Neural cell (in vitro differentiated cells): ENCODE data around the gene GPI. TPM values are rescaled to one million over a fixed set of nuclear protein-coding genes. Genes with fewer than 3 reads are reported as not detected.

Experiments
- H2AFZ ChIP-seq: fragments of 200-600, 300-800 bp; sonication (generic), shearing (Covaris generic); 2 replicates; pipeline ENCODE4 v1.6.0; 2014; ENCODE audit warnings: low read depth, mild to moderate bottlenecking, antibody characterized with exemption, low read length, moderate library complexity
- H3F3A ChIP-seq: fragments of 200-600 bp; shearing (Covaris generic); 2 replicates; pipeline ENCODE4 v1.6.1; 2016; ENCODE audit warnings: mild to moderate bottlenecking, moderate library complexity, mixed read lengths, antibody characterized with exemption, low read length; ENCODE audit not compliant: insufficient read depth, poor library complexity, severe bottlenecking
- H3K27ac ChIP-seq: fragments of 200-600, 300-800 bp; sonication (generic), shearing (Covaris generic); 2 replicates; pipeline ENCODE4 v1.5.1; 2014; ENCODE audit warnings: mild to moderate bottlenecking, low read length, moderate library complexity
- H3K27me3 ChIP-seq: fragments of 300-800, 200-600 bp; sonication (generic), shearing (Covaris generic); 2 replicates; pipeline ENCODE4 v1.6.0; 2014; ENCODE audit warnings: mild to moderate bottlenecking, low read depth, low read length, moderate library complexity; ENCODE audit not compliant: insufficient read depth
- H3K36me3 ChIP-seq: fragments of 300-800, 200-600 bp; sonication (generic), shearing (Covaris generic); 2 replicates; pipeline ENCODE4 v1.5.1; 2014; ENCODE audit warnings: mild to moderate bottlenecking, antibody characterized with exemption, low read length, moderate library complexity; ENCODE audit not compliant: insufficient read depth
- H3K4me2 ChIP-seq: fragments of 300-800, 200-600 bp; sonication (generic), shearing (Covaris generic); 2 replicates; pipeline ENCODE4 v1.6.0; 2014; ENCODE audit warnings: mild to moderate bottlenecking, low read length
- H3K4me3 ChIP-seq: fragments of 300-800, 200-600 bp; sonication (generic), shearing (Covaris generic); 2 replicates; pipeline ENCODE4 v1.5.1; 2014; ENCODE audit warnings: mild to moderate bottlenecking, low read length, moderate library complexity
- H3K79me2 ChIP-seq: fragments of 200-600 bp; shearing (Covaris generic); replicated peaks from 2 replicates; pipeline ENCODE4 v1.6.0; 2014; ENCODE audit warnings: mild to moderate bottlenecking, low read length, moderate library complexity; ENCODE audit not compliant: insufficient read depth
- H3K9ac ChIP-seq: fragments of 300-800, 200-600 bp; sonication (generic), shearing (Covaris generic); 2 replicates; pipeline ENCODE4 v1.6.1; 2016; ENCODE audit warnings: mild to moderate bottlenecking, low read length, mixed read lengths
- H3K9me2 ChIP-seq: fragments of 200-600 bp; shearing (Covaris generic); 2 replicates; pipeline ENCODE4 v1.6.1; 2016; ENCODE audit warnings: mild to moderate bottlenecking, low read length, mixed read lengths; ENCODE audit not compliant: insufficient read depth
- H3K9me3 ChIP-seq: fragments of 200-600, 300-800 bp; sonication (generic), shearing (Covaris generic); 2 replicates; pipeline ENCODE4 v1.6.1; 2016; ENCODE audit warnings: mild to moderate bottlenecking, mixed run types, low read length, moderate library complexity, mixed read lengths
- H4K20me1 ChIP-seq: fragments of 200-600 bp; shearing (Covaris generic); 2 replicates; pipeline ENCODE4 v1.6.1; 2016; ENCODE audit warnings: mild to moderate bottlenecking, mixed run types; ENCODE audit not compliant: insufficient read depth
- EP300 ChIP-seq: fragments of 450-650 bp; conservative IDR thresholded peaks from 2 replicates; pipeline ENCODE4 v1.6.1; 2014; ENCODE audit warnings: antibody characterized with exemption, mild to moderate bottlenecking, moderate library complexity; ENCODE audit not compliant: poor library complexity, severe bottlenecking
- EZH2 ChIP-seq: fragments of 200-600, 300-800 bp; shearing (Covaris generic), sonication (generic); IDR thresholded peaks from 2 replicates; pipeline ENCODE4 v1.6.1; 2014; ENCODE audit warnings: antibody characterized with exemption, low read length, borderline replicate concordance, mild to moderate bottlenecking; ENCODE audit not compliant: insufficient read depth, poor library complexity, severe bottlenecking
- MXI1 ChIP-seq: fragments of 450-650 bp; conservative IDR thresholded peaks from 2 replicates; pipeline ENCODE4 v1.6.1; 2014; ENCODE audit warnings: antibody characterized with exemption, mild to moderate bottlenecking; ENCODE audit not compliant: poor library complexity, severe bottlenecking
- POLR2AphosphoS5 ChIP-seq: IDR thresholded peaks from 2 replicates; pipeline ENCODE4 v1.6.1; 2012
- RAD21 ChIP-seq: fragments of 450-650 bp; conservative IDR thresholded peaks from 2 replicates; pipeline ENCODE4 v1.6.1; 2014; ENCODE audit warnings: antibody characterized with exemption, mild to moderate bottlenecking, moderate library complexity
- SMC3 ChIP-seq: fragments of 450-650 bp; conservative IDR thresholded peaks from 2 replicates; pipeline ENCODE4 v1.6.1; 2014; ENCODE audit warnings: antibody characterized with exemption, mild to moderate bottlenecking, moderate library complexity; ENCODE audit not compliant: poor library complexity
- TAF1 ChIP-seq: IDR thresholded peaks from 2 replicates; pipeline ENCODE4 v1.6.1; 2012; ENCODE audit warnings: low read depth
- polyA plus RNA-seq: library from polyadenylated mRNA; depleted of rRNA; stranded (reverse); fragments of >200 nt; gene quantifications from 2 replicates; pipeline ENCODE4 v1.2.3, GENCODE V29; 2014
- TF ChIP-seq, protein P1 (sequence below): IDR thresholded peaks from 2 replicates; pipeline ENCODE4 v1.6.1; 2012; ENCODE audit warnings: borderline replicate concordance
- TF ChIP-seq, protein P2 (sequence below): fragments of 450-650 bp; IDR thresholded peaks from 2 replicates; pipeline ENCODE4 v1.5.1; 2014; ENCODE audit warnings: antibody characterized with exemption, mild to moderate bottlenecking, moderate library complexity; ENCODE audit not compliant: poor library complexity, severe bottlenecking

GPI gene
- polyA plus RNA-seq, 1 donor from 2014 or later, result 113 TPM

DNA sequence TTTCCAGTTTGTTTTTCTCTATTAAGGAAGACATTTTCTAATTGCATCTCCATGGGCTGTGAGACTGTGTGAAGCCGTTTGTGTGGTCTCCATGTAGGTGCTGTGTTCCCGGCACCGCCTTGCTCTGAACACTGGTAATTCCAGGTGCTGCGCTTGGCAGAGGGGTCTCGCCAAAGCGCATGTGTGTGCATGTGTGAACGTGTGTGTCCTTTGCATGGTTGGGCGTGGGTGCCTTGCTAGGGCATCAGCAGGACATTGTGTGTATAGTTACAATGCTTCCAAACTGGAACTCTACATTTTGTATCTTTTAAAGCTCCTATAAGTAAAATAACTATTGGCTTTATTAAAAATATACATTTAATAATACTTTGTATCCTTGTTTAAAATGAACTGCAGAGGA lies 9.8 kb upstream of the GPI start:
- H2AFZ ChIP-seq, result no peak overlapping the region
- H3K4me3 ChIP-seq, result no peak overlapping the region
- H3K9ac ChIP-seq, result no peak overlapping the region
- no peaks in the 10 kb centered on the region for H3F3A ChIP-seq
- H3K4me2 ChIP-seq, result no peak overlapping the region
- no peaks in the 10 kb centered on the region for H3K9me3 ChIP-seq
- TF ChIP-seq MXI1 (no peak), TAF1 (no peak), SMC3 (no peak), POLR2AphosphoS5 (no peak), EZH2 (no peak), RAD21 (no peak), EP300 (no peak)
- TF ChIP-seq, protein P1, sequence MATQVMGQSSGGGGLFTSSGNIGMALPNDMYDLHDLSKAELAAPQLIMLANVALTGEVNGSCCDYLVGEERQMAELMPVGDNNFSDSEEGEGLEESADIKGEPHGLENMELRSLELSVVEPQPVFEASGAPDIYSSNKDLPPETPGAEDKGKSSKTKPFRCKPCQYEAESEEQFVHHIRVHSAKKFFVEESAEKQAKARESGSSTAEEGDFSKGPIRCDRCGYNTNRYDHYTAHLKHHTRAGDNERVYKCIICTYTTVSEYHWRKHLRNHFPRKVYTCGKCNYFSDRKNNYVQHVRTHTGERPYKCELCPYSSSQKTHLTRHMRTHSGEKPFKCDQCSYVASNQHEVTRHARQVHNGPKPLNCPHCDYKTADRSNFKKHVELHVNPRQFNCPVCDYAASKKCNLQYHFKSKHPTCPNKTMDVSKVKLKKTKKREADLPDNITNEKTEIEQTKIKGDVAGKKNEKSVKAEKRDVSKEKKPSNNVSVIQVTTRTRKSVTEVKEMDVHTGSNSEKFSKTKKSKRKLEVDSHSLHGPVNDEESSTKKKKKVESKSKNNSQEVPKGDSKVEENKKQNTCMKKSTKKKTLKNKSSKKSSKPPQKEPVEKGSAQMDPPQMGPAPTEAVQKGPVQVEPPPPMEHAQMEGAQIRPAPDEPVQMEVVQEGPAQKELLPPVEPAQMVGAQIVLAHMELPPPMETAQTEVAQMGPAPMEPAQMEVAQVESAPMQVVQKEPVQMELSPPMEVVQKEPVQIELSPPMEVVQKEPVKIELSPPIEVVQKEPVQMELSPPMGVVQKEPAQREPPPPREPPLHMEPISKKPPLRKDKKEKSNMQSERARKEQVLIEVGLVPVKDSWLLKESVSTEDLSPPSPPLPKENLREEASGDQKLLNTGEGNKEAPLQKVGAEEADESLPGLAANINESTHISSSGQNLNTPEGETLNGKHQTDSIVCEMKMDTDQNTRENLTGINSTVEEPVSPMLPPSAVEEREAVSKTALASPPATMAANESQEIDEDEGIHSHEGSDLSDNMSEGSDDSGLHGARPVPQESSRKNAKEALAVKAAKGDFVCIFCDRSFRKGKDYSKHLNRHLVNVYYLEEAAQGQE, result no peak
- TF ChIP-seq, protein P2, sequence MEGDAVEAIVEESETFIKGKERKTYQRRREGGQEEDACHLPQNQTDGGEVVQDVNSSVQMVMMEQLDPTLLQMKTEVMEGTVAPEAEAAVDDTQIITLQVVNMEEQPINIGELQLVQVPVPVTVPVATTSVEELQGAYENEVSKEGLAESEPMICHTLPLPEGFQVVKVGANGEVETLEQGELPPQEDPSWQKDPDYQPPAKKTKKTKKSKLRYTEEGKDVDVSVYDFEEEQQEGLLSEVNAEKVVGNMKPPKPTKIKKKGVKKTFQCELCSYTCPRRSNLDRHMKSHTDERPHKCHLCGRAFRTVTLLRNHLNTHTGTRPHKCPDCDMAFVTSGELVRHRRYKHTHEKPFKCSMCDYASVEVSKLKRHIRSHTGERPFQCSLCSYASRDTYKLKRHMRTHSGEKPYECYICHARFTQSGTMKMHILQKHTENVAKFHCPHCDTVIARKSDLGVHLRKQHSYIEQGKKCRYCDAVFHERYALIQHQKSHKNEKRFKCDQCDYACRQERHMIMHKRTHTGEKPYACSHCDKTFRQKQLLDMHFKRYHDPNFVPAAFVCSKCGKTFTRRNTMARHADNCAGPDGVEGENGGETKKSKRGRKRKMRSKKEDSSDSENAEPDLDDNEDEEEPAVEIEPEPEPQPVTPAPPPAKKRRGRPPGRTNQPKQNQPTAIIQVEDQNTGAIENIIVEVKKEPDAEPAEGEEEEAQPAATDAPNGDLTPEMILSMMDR, result no peak
- no peaks in the 10 kb centered on the region for H4K20me1 ChIP-seq
- H3K36me3 ChIP-seq, result no peaks in the 10 kb centered on the region
- no peak overlapping the region for H3K27ac ChIP-seq
- H3K79me2 ChIP-seq, result no peaks in the 10 kb centered on the region
- no peaks in the 10 kb centered on the region for H3K27me3 ChIP-seq
- no peaks in the 10 kb centered on the region for H3K9me2 ChIP-seq

DNA sequence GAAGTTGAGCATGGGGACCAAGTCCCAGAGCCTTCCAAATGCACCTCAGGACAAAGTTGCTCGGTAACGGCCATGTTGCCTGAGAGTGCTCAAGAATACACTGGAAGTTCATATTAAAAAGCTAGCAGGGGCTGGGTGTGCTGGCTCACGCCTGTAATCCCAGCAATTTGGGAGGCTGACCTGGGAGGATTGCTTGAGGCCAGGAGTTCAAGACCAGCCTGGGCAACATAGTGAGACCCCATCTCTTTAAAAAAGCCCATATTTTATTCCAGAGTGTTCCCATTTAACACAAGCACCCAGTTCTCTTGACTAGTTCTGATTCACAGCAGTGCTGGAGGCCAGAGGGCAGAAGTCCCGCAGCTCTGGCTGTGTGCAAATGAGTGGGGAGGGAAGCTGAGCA lies 8.1 kb upstream of the GPI start:
- Histone ChIP-seq H2AFZ (no peak overlapping the region), H3K9ac (no peak overlapping the region), H3K4me2 (no peak overlapping the region), H3K9me3 (no peaks in the 10 kb centered on the region), H3K27ac (no peak overlapping the region), H3K79me2 (no peaks in the 10 kb centered on the region), H3K4me3 (no peak overlapping the region), H3K36me3 (no peaks in the 10 kb centered on the region), H3F3A (no peaks in the 10 kb centered on the region), H3K9me2 (no peaks in the 10 kb centered on the region), H3K27me3 (no peaks in the 10 kb centered on the region), H4K20me1 (no peaks in the 10 kb centered on the region)
- no peak for TF ChIP-seq TAF1
- TF ChIP-seq, protein P1, result no peak
- no peak for TF ChIP-seq MXI1
- TF ChIP-seq, protein P2, result no peak
- TF ChIP-seq RAD21, result no peak
- no peak for TF ChIP-seq SMC3
- TF ChIP-seq EP300, result no peak
- TF ChIP-seq POLR2AphosphoS5, result no peak
- no peak for TF ChIP-seq EZH2
